Effector CD8-positive, alpha-beta T cell (primary cell): ENCODE results near the gene LRRN2.

Source experiments
- DNase-seq: peaks from one replicate; lab custom pipeline; 2025; lab: John Stamatoyannopoulos, UW

Gene LRRN2

DNA sequence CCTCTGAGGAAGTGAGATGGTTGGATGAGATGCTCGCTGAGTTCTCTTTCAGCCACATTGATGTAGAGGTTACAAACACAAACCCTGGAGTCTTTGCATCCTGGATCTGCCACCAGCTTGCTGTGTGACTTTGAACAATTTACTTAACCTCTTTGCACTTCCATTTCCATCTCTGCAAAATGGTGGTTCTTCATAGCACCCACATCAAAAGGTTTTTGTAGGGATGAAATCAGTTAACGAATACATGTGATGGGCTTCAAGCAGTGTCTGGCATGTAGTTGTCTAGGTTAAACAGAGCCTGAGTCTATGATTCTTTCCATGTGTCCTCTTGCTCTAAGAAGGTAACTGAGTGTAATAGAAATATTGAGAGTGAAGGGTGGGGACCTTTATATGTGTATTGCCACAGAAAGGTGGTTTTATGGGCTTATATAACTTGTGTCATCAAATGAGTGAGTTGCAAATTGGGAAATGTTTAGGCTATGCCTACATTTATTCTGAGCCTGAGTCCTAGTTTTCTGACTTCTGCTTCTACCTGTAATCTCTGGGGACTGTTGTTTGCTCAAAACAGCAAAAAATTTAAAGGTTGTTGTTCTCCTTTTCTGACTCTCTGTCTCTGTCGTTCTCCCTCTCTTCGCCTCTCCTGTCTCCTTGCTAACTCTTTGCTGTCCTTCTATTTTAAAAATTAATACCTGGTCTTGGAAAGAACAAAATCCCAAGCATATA lies 27.3 kb upstream of the LRRN2 start:
- DNase-seq, result no peak

DNA sequence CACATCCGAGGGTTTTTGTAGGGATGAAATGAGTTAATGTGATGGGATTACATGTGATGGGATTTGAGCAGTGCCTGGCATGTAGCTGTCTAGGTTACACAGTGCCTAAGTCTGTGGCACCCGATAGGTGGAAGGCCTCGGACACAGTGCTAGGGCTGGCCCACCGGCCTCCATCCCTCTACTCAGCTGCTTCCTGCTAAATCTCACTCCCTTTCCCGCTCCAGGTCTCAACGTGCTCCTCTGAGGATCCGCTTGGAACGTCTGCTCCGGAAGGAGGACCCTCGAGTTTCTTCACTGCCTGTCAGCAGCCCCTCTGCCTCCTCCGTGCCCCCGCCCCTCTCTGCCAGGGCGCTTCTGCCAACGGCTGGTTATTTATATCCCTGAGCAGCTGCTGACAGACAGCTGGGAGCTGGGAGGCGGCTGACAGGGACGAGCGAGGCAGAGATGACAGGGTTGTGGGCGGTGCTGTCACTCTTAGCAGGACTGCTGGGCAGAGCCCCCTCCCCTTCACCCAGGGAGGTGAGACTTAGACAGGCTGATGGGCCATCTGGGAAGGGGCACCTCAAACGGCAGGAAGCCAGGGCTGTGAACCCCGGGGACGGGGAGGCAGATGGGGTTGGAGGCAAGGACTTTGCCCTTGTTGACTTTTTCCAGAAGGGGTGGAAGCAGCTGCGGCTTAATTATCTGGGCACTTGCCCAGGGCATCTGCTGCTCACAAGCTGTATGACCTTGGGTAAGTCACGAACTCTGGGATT lies 26.6 kb upstream of the LRRN2 start:
- no peak for DNase-seq

DNA sequence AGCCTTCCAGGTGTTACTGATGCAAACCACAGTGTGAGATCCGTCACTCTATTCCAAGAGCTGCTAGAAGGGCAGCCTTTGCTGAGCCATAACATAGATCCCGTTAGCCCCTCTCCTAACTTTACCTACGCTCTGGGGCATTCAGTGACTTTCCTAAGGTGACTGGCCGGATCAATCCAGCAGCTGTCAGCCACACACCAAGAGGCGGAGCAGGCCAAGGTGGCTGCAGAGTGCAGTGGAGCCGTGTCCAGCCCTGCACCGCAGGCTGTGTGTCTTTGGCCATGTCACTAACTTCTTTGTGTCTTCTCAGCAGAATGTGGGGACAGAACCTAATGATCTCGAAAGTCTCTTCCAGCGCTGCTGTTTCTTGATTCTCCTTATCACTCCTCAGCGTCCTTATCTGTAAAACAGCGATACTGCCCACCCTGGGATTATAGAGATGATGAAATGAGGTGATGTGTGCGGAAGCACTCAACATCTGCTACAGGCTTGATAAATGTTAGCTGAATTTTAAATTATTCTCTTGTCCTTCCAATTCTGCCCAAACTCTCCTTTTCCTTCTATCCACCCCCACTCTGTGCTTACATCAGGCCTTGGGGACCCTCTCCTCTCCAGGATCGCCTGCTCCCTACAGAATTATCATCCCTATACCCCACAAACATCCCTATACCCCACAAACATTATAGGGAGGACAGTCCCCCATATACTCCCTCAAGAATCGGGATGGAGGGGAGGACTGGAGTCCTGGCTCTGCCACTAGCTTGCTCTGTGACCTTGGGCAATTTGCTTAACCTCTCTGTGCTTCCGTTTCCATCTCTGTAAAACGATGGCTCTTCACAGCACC lies 25.8 kb upstream of the LRRN2 start:
- DNase-seq, result no peak

DNA sequence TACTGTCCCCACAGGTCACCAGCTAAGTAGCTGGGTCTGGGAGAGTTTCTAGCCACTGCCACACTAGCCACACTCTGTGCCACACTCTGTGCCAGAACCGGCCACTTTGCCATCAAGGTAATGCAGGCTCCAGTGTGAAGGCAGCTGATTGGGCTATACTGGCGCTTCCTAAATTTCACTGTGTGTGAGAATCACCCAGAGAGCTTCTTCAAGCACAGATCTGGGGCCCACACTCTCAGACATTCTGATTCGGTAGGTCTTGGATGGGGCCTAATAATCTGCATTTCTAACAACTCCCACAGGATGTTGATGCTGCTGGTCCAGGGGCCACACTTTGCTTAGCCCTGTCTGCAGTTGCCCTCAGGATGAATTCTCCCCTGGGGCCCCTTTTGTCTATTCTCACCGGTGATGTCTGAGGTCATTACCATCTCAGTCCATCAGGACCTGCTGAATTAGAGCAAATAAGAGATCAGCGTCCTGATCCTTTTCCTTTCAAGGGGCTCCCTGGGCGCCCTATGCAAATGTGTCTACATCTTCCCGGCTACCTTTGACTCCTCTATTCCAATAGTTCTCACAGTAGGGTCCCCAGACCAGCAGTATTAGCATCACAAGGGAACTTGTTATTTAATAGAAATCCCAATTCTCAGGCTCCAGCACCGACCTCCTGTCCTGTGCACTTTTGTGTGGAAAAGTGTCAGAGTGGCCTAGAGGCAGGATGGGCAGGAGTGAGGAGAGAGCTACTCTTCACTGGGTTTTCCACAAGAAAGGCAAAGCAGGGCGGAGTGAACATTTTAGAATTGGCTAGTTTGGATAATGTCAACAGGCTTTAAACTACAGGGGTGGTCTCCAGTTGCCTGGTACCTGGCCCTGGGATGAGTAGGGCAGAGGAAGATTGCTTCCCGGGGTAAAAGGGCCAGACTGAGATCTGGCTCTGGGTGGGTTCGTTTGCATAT lies 24.7 kb upstream of the LRRN2 start:
- no peak for DNase-seq

DNA sequence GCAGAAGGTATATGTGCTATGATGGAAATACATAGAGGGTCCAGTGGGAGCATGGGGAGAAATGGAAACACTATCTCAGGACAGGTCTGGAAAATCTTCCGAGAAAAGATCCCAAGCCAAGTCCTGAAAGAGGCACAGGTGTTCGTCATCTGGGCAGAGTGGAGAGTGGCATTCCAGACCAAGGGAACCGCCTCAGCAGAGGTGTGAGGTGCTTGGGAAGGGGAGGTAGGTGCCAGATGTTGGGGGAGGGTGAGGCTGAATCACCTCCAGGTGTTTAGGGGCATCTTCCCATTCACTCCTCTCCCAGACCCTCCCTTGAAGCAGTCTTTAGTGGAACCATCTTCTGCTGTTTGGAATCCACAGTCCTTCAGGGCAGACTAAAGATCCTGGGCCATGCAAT lies 23.5 kb upstream of the LRRN2 start:
- no peak for DNase-seq

DNA sequence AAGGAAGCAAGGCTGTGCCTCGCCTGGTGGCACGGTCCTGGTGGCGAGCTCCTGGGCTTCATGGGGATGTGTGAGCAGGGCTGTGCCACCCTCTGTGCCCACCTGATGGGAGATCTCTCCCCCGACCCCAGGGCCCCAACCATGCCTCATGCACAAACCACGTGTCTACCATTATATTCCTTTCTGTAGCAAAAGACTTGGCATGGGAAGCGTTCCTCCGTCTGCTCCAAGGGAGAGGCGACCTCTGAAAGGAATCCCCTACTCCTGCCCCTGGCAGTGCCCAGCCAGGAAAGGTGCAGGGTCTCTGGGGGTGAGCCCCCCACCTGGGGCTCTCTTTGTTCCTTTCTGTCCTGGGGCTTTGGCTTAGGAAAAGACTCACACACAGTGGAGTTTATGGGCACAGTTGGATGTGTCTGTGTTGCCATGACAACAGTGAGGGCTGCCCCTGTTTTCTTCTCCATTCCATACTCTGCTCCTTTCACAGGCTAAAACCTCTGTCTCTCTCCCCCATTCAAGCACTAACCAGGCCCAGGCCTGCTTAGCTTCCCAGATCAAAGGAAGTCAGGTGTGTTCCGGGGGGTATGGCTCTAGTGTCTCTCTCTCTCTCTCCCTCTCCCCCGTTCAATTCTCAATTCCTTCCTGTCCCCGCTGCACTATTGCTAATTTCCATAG lies 21.4 kb upstream of the LRRN2 start:
- peak; percentile 1 for DNase-seq

DNA sequence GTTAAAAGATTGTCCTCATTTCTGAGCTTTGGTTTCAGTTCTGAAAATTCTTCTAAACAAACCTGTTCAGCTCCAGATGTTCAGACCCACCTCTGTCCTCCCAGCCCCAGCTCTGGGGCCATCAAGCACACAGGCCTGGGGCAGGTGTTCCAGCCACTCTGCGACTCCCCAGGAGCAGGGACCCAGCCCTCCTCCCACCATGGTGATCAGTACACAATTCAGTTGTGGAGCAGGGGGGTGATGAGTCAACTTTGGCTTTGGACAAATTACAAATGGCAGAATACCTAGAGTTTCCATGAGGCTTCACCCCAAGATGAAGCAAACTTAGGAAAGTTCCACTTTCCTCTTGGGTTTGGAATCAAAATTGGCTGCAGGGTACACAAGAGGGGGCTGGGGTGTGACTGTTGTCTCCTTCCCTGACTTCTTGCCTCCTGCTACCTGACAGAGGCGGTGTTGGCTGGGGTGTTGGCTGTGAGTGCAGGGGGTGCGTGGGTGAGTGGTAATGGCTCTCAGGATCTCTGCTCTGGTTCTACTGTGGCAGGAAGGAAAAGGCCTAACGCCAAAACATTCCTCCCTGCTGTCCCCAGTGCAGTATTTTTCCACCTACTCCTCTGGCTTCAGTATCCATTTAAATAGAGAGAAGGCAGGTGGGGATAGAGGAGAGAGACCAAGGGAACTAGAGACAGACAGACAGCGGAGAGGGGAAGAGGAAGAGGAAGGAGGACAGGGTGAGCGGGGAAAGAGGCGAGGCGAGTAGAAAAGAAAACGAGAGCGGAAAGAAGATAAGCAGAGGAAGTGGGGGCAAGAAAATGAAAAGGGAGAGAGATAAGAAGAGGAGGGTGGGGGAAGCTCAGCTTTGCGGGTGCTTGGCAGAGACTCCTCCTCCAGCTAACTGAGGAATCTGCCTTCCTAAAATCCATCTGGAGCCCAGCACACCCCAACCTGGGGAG lies 20.6 kb upstream of the LRRN2 start:
- DNase-seq, result no peak

DNA sequence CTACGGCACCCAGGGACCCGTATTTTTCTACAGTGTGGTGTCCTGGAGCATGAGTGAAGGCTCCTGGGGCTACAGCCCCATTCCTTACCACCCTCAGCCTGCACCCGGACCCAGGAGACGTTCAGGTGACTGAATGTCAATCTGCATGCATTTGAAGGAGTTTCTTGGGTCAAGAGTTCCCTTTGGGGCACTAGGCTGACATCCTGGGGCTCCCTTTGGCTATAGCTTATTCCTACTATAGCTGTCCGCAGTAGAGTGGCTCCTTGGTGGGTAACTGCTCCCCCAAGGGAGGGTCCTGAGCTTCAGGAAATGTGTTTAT lies 19.9 kb upstream of the LRRN2 start:
- no peak for DNase-seq

DNA sequence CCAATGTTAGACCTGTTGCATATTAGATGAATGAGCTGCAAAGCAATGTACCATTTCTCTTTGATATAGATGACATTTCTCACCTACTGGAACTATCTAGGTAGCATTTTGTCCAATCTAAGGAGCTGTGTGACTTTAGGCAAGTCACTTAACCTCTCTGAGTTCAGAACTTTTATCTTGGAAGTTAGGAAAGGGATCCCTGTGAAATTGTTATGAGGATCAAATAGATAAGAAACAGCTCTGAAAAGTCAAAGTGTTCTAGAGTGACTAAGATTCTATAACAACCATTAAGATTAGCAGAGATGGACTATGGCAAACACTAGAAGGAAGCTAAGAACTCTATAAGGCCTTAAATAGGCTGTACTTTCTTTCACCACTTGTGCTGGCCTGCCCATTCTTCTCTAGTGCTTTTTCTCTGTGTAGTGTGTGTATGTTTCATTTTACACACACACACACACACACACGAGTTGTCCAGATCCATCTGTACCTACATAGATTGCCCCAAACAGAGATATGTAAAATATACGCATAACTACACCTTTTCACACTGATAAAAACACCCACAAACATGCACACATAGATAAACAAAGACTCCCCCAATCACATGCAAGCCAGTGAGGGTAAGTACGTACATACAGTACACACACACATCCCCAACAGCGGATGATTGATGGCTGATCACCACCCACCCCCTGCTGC lies 19.4 kb upstream of the LRRN2 start:
- DNase-seq, result no peak

DNA sequence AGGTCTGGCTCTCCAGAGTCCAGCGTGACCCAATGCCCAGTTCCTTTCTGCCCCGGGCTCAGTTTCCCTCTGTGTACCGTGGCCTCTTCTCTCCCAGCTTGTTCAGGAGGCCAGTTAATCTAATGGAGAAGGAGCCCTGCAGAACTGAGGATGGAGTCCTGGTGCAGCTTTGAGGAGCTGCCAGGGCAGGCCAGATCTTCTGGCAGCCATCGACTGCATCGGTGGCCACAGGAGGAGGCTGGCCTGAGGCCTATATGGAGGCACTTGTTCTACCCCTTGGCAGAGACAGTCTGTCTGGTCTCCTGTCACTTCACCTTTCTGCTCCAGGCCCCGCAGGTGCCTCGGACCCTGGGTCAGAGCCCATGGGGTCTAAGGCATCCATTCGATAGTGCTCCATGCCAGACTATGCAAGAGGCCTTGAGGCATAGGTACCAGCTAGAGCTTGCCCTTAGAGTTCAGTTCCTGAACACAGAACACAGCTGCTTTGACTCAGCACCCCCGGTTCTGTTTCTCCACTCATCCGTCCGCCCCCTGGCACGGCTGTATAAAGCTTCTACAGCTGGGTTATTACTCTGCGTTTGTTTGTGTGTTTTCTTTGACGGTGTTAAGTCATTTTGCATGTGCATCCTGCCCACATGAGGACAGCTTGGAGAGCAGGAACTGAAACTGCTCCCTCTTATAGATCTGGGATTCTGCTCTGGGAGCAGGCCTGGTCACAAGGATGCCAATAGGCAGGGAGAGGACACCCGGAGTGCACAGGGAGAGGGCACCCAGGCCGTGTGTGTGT lies 18.5 kb upstream of the LRRN2 start:
- no peak for DNase-seq

DNA sequence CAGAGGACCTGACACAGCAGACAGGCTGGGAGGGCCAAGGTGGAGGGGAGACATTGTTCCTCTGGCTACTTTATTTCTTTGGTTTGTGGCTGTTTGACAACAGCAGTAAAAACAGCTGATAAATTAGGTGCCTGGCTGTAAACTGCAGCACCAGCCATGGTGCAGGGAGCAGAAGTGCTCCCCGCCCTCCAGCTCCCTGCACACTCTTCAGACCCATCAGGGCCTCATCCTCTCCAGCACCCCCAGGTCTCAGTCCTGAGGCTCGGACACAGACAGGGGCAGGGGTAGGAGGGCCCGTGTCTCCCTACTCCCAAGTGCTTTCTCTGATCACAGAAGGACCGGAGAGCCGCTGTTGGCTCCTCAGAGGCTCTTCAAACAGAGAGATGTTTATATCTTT lies 17.7 kb upstream of the LRRN2 start:
- DNase-seq, result no peak

DNA sequence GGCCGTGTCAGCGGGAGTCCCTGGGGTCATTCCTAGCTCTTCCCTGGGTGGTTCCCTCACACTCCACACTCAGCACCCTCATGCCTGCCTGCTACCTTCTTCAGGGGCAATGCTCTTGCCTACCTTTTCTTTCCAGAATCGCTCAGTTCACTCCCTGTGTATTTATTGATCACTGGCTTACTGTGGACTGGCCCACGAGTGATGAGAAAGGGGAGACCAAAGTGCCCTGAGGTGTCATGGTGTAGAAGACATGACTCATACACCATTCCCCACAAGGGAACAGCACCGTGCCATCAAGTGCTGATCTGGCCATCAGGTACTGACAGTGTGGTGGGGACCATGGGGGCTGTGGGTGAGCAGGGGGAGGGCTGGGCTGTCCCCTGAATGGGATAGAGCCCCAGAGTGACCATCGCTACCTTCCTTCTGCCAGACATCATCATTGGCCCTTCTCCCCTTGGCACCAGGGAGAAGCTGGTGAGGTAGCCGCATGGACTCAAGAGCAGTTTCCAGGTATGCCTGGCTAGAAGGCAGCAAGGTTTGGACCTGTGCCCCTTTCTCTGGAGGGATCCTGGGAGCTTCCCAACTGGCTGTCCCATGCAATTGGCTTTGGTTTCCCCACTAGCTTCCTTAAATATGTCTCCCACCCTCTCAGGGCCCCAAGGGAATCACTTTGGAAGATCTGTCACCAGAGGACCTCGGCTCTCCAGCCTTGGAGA lies 17.2 kb upstream of the LRRN2 start:
- no peak for DNase-seq

DNA sequence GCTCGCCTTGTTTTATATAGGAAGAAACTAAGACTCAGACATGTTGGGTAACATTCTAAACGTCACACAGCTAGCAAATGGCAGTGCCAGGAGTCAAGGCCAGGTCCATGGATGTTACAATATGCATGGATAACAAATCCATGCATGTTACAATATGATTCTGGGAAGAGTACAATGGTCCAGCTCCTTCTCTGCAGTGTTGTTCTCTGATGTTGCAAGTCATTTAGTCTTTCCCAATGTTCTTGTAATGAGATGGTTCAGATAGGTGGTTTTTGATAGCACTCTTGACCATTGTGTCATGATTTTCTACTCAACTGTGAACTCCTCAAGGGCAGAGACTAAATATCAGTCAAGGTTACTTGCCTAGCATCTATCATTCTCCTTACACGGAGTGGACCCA lies 15.7 kb upstream of the LRRN2 start:
- no peak for DNase-seq

DNA sequence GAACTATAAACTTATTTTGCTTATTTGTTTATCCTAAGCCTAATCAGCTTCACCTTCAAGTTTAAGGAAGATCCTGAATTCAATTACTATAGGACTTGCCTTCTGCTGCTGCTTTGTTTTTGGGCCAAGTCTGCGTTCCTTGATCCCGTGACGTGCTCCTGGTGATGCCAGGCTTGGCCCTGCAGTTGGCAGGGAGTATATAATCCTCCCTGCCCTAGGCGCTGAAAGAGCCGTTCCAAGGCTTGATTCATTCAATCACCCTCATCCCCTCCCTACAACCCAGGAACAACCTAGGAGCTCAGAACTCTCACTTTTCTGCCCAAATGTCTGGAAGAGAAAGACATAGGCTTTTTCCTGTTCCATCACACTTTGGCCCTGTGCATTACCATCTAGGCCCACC lies 12.4 kb upstream of the LRRN2 start:
- DNase-seq, result no peak

DNA sequence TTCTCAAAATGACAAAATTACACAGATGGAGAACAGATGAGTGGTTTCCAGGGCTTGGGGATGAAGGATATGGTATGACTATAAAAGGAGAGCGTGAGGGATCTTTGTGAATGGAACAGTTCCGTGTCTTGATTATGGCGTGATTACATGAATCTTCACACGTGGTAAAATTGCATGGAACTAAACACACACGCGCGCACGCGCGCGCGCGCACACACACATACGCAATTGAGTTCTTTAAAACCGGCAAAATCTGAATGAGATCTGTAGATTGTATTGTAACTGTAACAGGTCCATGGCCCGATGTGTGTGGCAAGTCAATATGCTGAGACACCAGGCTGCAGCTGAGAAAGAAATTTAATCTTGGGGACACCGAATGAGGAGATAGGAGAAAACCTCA lies 11.1 kb upstream of the LRRN2 start:
- DNase-seq, result no peak

DNA sequence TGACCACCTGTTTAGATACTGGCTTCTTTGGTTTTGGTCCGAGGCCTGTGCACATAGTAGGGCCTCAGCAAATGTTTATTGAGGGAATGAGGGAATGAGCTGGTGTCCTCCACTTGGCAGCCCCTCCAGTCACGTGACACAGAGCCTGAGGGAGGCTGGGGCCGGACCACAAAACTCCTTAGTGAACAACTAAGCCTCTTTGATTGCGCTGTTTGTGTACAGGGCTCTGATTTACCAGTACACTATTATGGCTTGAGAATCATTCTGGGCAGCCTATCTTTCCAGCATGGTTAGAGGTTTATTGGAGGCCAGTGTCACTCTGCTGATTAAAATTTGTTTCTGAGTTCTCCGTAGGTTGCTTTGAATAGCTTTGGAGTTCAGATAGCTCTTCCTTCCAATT lies 10.2 kb upstream of the LRRN2 start:
- no peak for DNase-seq

DNA sequence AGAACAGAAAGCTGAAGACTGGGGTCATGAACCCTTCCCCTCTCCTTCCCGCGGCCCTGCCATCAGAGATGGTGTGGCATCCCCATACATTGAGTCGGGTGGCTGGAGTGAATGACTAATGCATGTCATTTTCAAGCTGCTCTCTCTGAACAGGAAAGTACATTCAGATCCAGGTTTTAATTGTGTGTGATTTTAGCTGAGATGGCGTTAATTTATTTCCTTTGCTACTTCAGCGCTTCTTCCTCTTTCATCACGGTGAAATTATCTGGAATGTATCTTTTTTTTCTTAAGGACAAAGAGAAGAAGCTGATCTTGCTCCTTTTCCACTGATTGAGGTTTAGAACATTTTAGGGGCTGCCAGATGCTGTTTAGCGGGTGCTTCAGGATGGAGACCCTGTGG lies 8.6 kb upstream of the LRRN2 start:
- no peak for DNase-seq

DNA sequence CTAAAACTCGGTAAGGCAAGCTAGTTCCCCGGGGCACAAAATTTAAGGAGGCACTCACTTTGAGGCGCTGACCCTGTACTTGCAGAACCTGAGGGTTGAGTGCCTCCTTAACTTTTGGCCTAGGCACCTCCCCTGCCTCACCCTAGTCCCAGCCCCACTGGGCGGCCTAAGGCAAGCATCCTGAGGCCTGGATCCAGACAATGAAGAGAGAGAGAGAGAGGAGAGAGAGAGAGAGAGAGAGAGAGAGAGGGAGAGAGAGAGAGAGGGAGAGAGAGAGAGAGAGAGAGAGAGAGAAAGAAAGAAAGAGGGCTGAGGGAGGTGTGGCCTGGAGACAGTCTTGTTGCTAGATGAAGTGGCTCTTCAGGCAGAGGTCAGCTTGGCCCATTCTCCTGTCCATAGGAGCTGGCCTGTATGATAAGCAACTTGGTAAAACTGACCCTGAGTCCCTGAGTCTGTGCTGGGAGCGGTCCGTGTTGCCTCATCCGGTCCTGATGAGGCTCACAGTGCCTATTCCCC lies 7.4 kb upstream of the LRRN2 start:
- DNase-seq, result no peak
